H9 (cell line): ENCODE results near the gene NUDT4. TPM values are rescaled to one million over a fixed set of nuclear protein-coding genes. Genes with fewer than 3 reads are reported as not detected.

ENCODE experiments used
- DNase-seq: peaks from one replicate; pipeline ENCODE4 v3.0.0-alpha.2; 2017
- H2AFZ ChIP-seq: one replicate; pipeline ENCODE4 v1.6.1; 2013; ENCODE audit warnings: mild to moderate bottlenecking, low read length, control low read depth, moderate library complexity
- H2AK5ac ChIP-seq: 2 replicates; pipeline ENCODE4 v1.6.1; 2013; ENCODE audit warnings: low read length, control low read depth, mixed read lengths; ENCODE audit not compliant: insufficient read length
- H2BK120ac ChIP-seq: one replicate; pipeline ENCODE4 v1.6.1; 2013; ENCODE audit warnings: low read depth, mild to moderate bottlenecking, low read length, control low read depth, inconsistent platforms; ENCODE audit not compliant: poor library complexity, severe bottlenecking
- H2BK12ac ChIP-seq: 2 replicates; pipeline ENCODE4 v1.6.1; 2013; ENCODE audit warnings: low read length, control low read depth, mixed read lengths, low read depth; ENCODE audit not compliant: insufficient read length
- H2BK15ac ChIP-seq: 2 replicates; pipeline ENCODE4 v1.6.1; 2013; ENCODE audit warnings: low read depth, low read length, control low read depth
- H2BK20ac ChIP-seq: one replicate; pipeline ENCODE4 v1.6.1; 2013; ENCODE audit warnings: low read depth, mild to moderate bottlenecking, low read length, control low read depth, inconsistent platforms; ENCODE audit not compliant: poor library complexity, severe bottlenecking
- H2BK5ac ChIP-seq: 2 replicates; pipeline ENCODE4 v1.6.1; 2013; ENCODE audit warnings: low read length, control low read depth, mixed read lengths; ENCODE audit not compliant: insufficient read length
- H3K14ac ChIP-seq: 2 replicates; pipeline ENCODE4 v1.6.1; 2013; ENCODE audit warnings: low read length, control low read depth; ENCODE audit not compliant: insufficient read depth
- H3K18ac ChIP-seq: 2 replicates; pipeline ENCODE4 v1.6.1; 2013; ENCODE audit warnings: low read depth, mild to moderate bottlenecking, mixed read lengths, low read length, control low read depth; ENCODE audit not compliant: insufficient read length
- H3K23ac ChIP-seq: 2 replicates; pipeline ENCODE4 v1.6.1; 2013; ENCODE audit warnings: low read length, control low read depth, mixed read lengths, low read depth; ENCODE audit not compliant: insufficient read length
- H3K23me2 ChIP-seq: 2 replicates; pipeline ENCODE4 v1.6.1; 2013; ENCODE audit warnings: low read depth, mild to moderate bottlenecking, mixed read lengths, low read length, control low read depth; ENCODE audit not compliant: insufficient read length, poor library complexity, severe bottlenecking
- H3K27ac ChIP-seq: 2 replicates; pipeline ENCODE4 v1.5.1; 2013; ENCODE audit warnings: low read length, control low read depth, mixed read lengths, low read depth; ENCODE audit not compliant: insufficient read length
- H3K27me3 ChIP-seq: 2 replicates; pipeline ENCODE4 v1.6.1; 2013; ENCODE audit warnings: low read length, control low read depth, inconsistent platforms; ENCODE audit not compliant: insufficient read depth
- H3K4ac ChIP-seq: 2 replicates; pipeline ENCODE4 v1.6.1; 2013; ENCODE audit warnings: low read depth, mild to moderate bottlenecking, control low read depth, inconsistent platforms, low read length, moderate library complexity
- H3K4me1 ChIP-seq: 2 replicates; pipeline ENCODE4 v1.6.1; 2013; ENCODE audit warnings: low read length, control low read depth, inconsistent platforms; ENCODE audit not compliant: insufficient read depth
- H3K4me2 ChIP-seq: 2 replicates; pipeline ENCODE4 v1.6.1; 2013; ENCODE audit warnings: low read length, control low read depth, mixed read lengths; ENCODE audit not compliant: insufficient read length, insufficient read depth
- H3K56ac ChIP-seq: 2 replicates; pipeline ENCODE4 v1.6.1; 2013; ENCODE audit warnings: low read depth, mild to moderate bottlenecking, mixed read lengths, low read length, control low read depth; ENCODE audit not compliant: insufficient read length
- H3K79me1 ChIP-seq: 2 replicates; pipeline ENCODE4 v1.6.1; 2013; ENCODE audit warnings: low read depth, mild to moderate bottlenecking, moderate library complexity, low read length, control low read depth, inconsistent platforms; ENCODE audit not compliant: insufficient read depth, poor library complexity, severe bottlenecking
- H3K79me2 ChIP-seq: 2 replicates; pipeline ENCODE4 v1.6.1; 2013; ENCODE audit warnings: low read length, control low read depth, inconsistent platforms; ENCODE audit not compliant: insufficient read depth
- H3K9ac ChIP-seq: 2 replicates; pipeline ENCODE4 v1.6.1; 2013; ENCODE audit warnings: low read length, control low read depth, mixed read lengths; ENCODE audit not compliant: insufficient read length; ENCODE audit errors: extremely low read depth
- H3K9me3 ChIP-seq: one replicate; pipeline ENCODE4 v1.6.1; 2013; ENCODE audit warnings: low read depth, low read length, inconsistent platforms; ENCODE audit not compliant: control insufficient read depth
- H3T11ph ChIP-seq: one replicate; pipeline ENCODE4 v1.6.1; 2013; ENCODE audit warnings: mild to moderate bottlenecking, low read length, control low read depth, inconsistent platforms
- H4K20me1 ChIP-seq: one replicate; pipeline ENCODE4 v1.6.1; 2013; ENCODE audit not compliant: control insufficient read depth, insufficient read length, insufficient read depth
- H4K5ac ChIP-seq: 2 replicates; pipeline ENCODE4 v1.6.1; 2013; ENCODE audit warnings: low read depth, mild to moderate bottlenecking, mixed read lengths, low read length, control low read depth; ENCODE audit not compliant: insufficient read length
- H4K8ac ChIP-seq: replicated peaks from 2 replicates; pipeline ENCODE4 v1.6.1; 2013; ENCODE audit warnings: low read length, control low read depth, mixed read lengths, low read depth; ENCODE audit not compliant: insufficient read length
- H4K91ac ChIP-seq: 2 replicates; pipeline ENCODE4 v1.6.1; 2013; ENCODE audit warnings: low read depth, mild to moderate bottlenecking, moderate library complexity, mixed read lengths, low read length, control low read depth; ENCODE audit not compliant: insufficient read length
- H3K27ac Mint-ChIP-seq, 3 experiments: 2 replicates in 2 of 3; 3 replicates in 1 of 3; pipeline ENCODE4 v1.8.0; 2020 to 2021; ENCODE audit warnings: mixed read lengths in 3 of 3, mild to moderate bottlenecking in 1 of 3, moderate library complexity in 1 of 3
- H3K27me3 Mint-ChIP-seq: 2 replicates; pipeline ENCODE4 v1.8.0; 2021; ENCODE audit warnings: low read depth, mild to moderate bottlenecking, moderate library complexity, mixed read lengths
- H3K36me3 Mint-ChIP-seq, 3 experiments: 2 replicates in 2 of 3; 3 replicates in 1 of 3; pipeline ENCODE4 v1.8.0; 2020 to 2021; ENCODE audit warnings: low read depth in 3 of 3, mixed read lengths in 3 of 3; ENCODE audit not compliant: insufficient read depth in 1 of 3
- H3K4me1 Mint-ChIP-seq, 2 experiments: 2 replicates each; pipeline ENCODE4 v1.8.0; 2020; ENCODE audit warnings: mixed read lengths in 2 of 2
- H3K4me3 Mint-ChIP-seq, 2 experiments: 2 replicates in 1 of 2; 3 replicates in 1 of 2; pipeline ENCODE4 v1.8.0; 2020 to 2021; ENCODE audit warnings: mild to moderate bottlenecking in 2 of 2, mixed read lengths in 2 of 2, moderate library complexity in 1 of 2
- H3K9me3 Mint-ChIP-seq, 2 experiments: 2 replicates in 1 of 2; 3 replicates in 1 of 2; pipeline ENCODE4 v1.8.0; 2020; ENCODE audit warnings: mild to moderate bottlenecking in 2 of 2, mixed read lengths in 2 of 2, moderate library complexity in 1 of 2
- CTCF ChIP-seq: fragments of 200-600 bp; sonication (generic); conservative IDR thresholded peaks from 3 replicates; pipeline ENCODE4 v1.8.0; 2021; ENCODE audit warnings: antibody characterized with exemption, mild to moderate bottlenecking
- WGBS: extraction: QIAGEN DNeasy Blood & Tissue Kit; methylation state at CpG from one replicate; pipeline ENCODE4 v1.1.7; 2013; ENCODE audit warnings: missing lambda C conversion rate, low lambda C conversion rate, mixed read lengths; ENCODE audit not compliant: insufficient read length; ENCODE audit errors: extremely low coverage; 5-methylcytosine and 5-hydroxymethylcytosine counted together
- total RNA-seq: library from RNA; stranded (reverse); gene quantifications from 2 replicates; pipeline ENCODE4 v1.2.1, GENCODE V29; 2021

NUDT4 gene
- total RNA-seq, 1 experiment from 2014 or later = 40.6 TPM

- Histone ChIP-seq H3K23me2 (no peaks in the 10 kb centered on the region), H3K27me3 (no peaks in the 10 kb centered on the region), H3K18ac (no peak overlapping the region), H3K79me1 (no peaks in the 10 kb centered on the region), H4K20me1 (no peaks in the 10 kb centered on the region), H3K9ac (no peak overlapping the region), H4K91ac (no peak overlapping the region), H2BK120ac (no peak overlapping the region), H3K4me2 (no peak overlapping the region), H3K23ac (no peak overlapping the region), H3K9me3 (no peaks in the 10 kb centered on the region), H3K56ac (no peak overlapping the region), H2BK15ac (no peak overlapping the region), H2BK20ac (no peak overlapping the region), H3K14ac (no peak overlapping the region), H4K8ac (no peak overlapping the region), H2BK5ac (no peak overlapping the region), H2BK12ac (no peak overlapping the region), H3K4me1 (no peaks in the 10 kb centered on the region; the same call in 1 of the 2 replicates), H4K5ac (no peak overlapping the region), H2AFZ (no peak overlapping the region), H2AK5ac (no peak overlapping the region), H3K4ac (no peak overlapping the region), H3T11ph (no peak overlapping the region), H3K79me2 (no peaks in the 10 kb centered on the region), H3K27ac (no peak overlapping the region)
- Mint-ChIP-seq H3K4me3 (no peak overlapping the region), H3K4me1 (no peaks in the 10 kb centered on the region), H3K27ac (no peak overlapping the region), H3K27me3 (no peaks in the 10 kb centered on the region), H3K9me3 (no peaks in the 10 kb centered on the region), H3K36me3 (no peaks in the 10 kb centered on the region)
- no CpG with 5 or more reads among the region's 2 CpGs for WGBS
- TF ChIP-seq CTCF = no peak
- DNase-seq = no peak
Measured at GRCh38 chr12:93358058-93358457, 19.7 kb upstream of the NUDT4 start.
